Measurements from ENCODE around the gene RMI2. TPM values are rescaled to one million over a fixed set of nuclear protein-coding genes. Genes with fewer than 3 reads are reported as not detected.

Gene RMI2
- total RNA-seq, 4 donors from 2014 or later = 2.3 to 6.6 (median 3.5) TPM

DNA sequence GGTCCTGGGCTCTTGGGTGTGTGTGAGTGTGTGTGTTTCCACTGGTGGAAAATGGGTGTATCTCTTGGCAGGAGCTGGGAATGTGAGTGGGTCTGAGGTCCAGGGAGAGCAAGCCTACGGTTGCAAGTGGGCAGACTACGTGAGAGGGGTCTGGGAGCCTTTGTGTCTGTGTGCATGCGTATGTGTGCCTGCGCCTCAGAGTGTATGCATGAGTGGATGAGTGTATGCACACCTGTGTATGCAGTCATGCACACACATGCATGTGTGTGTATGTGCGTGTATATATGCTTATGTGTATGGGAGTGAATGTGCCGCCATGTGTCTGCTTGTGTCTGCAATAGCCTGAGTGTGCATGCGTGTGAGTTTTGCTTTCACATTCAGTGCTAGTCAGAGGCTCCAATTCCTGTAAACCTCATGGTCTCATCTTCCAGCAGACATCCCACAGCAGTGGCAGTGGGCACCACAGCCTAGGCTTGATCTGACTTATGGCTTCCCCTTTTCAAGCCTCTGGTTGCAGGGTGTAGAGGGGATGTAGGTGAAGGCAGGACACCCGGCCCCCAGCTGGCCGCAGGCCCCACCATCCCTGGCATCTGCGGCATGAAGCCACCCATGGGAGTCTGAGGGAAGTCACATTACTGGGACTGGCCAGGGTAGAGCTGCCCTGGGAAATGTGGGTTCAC lies 19.7 kb upstream of the RMI2 start:
- H3K4me3 ChIP-seq = no peak overlapping the region

DNA sequence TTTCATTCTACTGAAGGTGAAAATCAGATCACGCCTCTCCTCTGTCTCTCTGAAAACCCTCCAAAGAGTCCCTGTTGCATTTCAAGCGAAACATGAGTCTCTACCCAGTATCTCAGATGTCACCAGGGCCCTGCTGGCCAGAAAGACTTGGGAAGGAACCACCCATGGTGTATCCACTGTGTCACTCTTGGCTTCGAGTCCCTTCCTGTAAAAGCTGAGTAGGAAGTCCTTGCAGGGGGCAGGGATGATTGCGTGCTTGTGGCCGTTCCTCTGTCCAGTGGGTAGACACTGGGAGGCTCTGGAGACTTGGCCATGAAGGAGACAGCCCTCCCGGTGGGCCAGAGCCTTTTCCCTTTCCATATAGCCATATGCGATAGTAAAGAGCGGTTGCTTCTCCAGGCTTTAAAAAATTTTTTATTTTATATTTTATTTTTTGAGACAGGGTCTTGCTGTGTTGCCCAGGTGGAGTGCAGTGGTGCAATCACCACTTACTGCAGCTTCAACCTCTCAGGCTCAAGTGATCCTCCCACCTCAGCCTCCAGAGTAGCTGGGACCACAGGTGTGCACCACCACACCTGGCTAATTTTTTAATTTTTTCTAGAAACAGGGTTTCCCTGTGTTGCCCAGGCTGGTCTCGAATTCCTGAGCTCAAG lies 19.0 kb upstream of the RMI2 start:
- no peaks in the 10 kb centered on the region for H3K9me3 ChIP-seq
- peaks cover 0 to 34% (median 25%) of the 10 kb centered on the region in 4 donors for H3K4me1 ChIP-seq
- TF ChIP-seq, protein P1, sequence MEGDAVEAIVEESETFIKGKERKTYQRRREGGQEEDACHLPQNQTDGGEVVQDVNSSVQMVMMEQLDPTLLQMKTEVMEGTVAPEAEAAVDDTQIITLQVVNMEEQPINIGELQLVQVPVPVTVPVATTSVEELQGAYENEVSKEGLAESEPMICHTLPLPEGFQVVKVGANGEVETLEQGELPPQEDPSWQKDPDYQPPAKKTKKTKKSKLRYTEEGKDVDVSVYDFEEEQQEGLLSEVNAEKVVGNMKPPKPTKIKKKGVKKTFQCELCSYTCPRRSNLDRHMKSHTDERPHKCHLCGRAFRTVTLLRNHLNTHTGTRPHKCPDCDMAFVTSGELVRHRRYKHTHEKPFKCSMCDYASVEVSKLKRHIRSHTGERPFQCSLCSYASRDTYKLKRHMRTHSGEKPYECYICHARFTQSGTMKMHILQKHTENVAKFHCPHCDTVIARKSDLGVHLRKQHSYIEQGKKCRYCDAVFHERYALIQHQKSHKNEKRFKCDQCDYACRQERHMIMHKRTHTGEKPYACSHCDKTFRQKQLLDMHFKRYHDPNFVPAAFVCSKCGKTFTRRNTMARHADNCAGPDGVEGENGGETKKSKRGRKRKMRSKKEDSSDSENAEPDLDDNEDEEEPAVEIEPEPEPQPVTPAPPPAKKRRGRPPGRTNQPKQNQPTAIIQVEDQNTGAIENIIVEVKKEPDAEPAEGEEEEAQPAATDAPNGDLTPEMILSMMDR (IDR thresholded peaks at IDR 0.05) = no peak
- no peak for TF ChIP-seq POLR2A (IDR thresholded peaks at IDR 0.05)

More for the DNA sequence above, 19.7 kb upstream of the RMI2 start:
- Histone ChIP-seq H3K27me3 (no peaks in the 10 kb centered on the region), H3K27ac (peak overlapping the region in 1 of 4 donors; percentile 62), H3K36me3 (no peaks in the 10 kb centered on the region), H3K9me3 (no peaks in the 10 kb centered on the region), H3K4me1 (peaks cover 0 to 34% (median 25%) of the 10 kb centered on the region in 4 donors)
- TF ChIP-seq, protein P1 (IDR thresholded peaks at IDR 0.05) = no peak
- TF ChIP-seq POLR2A (IDR thresholded peaks at IDR 0.05) = no peak
- peak in 1 of 3 donors; percentile 54 for DNase-seq

DNA sequence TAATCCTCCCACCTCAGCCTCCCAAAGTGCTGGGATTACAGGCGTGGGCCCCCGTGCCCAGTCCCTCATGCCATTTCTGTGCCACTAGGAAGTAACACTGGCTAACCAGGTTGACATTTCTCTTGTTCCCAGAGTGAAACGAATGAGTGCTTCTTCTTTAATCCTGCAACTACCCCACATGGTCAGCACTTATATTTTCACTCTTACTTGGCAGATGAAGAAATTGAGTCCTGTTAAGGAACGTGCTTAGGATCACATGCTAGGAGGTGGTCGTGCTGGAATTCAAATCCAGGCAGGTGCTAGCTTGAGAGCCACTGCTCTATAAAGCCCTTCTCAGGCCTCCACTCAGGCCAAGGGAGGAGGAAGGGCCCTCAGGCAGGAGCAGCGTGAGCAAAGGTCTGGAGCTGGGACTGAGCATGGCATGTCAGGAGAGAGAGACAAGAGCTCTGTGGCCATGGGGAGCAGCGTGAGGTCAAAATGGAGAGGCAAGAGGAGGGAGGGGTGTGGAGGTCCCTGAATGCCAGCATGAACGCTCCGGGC lies 18.5 kb upstream of the RMI2 start:
- DNase-seq = no peak
- no peaks in the 10 kb centered on the region for H3K27me3 ChIP-seq
- H3K4me1 ChIP-seq = peaks cover 0 to 34% (median 25%) of the 10 kb centered on the region in 4 donors
- no peaks in the 10 kb centered on the region for H3K36me3 ChIP-seq
- H3K27ac ChIP-seq = peak overlapping the region; percentile 46 to 80 (median 56)
- TF ChIP-seq, protein P1 (IDR thresholded peaks at IDR 0.05) = no peak
- no peak for TF ChIP-seq POLR2A (IDR thresholded peaks at IDR 0.05)
- H3K9me3 ChIP-seq = no peaks in the 10 kb centered on the region
- no peak overlapping the region for H3K4me3 ChIP-seq

More for the DNA sequence above, 19.0 kb upstream of the RMI2 start:
- Histone ChIP-seq H3K27me3 (no peaks in the 10 kb centered on the region), H3K36me3 (no peaks in the 10 kb centered on the region), H3K27ac (peak overlapping the region in 1 of 4 donors; percentile 62), H3K4me3 (no peak overlapping the region)
- DNase-seq = no peak

DNA sequence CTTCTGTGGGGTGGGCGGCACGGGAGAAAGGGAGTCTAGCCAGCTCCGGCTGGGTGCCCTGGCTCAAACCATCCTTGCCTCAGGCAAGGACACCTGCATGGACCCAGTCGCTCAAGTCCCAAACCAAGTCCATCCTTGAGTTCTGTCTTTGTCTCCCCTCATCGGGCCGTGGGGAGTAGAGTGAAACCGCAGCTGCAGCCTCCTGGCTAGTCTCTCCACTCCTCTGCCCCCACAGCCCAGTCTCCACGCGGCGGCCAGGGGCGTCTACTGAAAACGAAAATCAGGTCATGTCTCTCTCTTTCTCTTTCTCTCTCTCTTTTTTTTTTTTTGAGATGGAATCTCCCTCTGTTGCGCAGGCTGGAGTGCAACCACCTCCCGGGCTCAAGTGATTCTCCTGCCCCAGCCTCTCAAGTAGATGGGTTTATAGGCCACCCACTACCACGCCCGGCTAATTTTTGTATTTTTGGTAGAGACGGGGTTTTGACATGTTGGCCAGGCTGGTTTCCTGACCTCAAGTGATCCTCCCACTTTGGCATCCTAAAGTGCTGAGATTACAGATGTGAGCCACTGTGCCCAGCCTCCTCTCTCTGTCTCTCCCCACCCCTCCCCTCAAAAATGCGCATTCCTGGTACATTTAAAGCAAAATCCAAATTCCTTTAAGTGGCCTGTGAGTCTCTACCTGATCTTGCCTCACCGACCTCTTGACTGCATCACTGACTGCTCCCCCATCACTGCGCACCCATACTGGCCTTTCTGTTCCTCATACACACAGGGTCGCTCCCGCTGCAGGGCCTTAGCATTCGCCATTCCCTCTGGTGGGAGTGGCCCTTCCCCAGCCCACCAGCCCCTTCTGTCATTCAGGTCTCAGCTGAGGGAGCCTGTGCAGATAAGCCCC lies 17.7 kb upstream of the RMI2 start:
- peak in 2 of 3 donors; percentile 65 to 69 for DNase-seq
- Histone ChIP-seq H3K4me1 (peaks cover 0 to 34% (median 25%) of the 10 kb centered on the region in 4 donors), H3K4me3 (peak overlapping the region in 1 of 4 donors; percentile 19), H3K27me3 (no peaks in the 10 kb centered on the region), H3K36me3 (no peaks in the 10 kb centered on the region), H3K9me3 (no peaks in the 10 kb centered on the region), H3K27ac (peak overlapping the region; percentile 47 to 80 (median 66))
- TF ChIP-seq, protein P1 (IDR thresholded peaks at IDR 0.05) = no peak
- no peak for TF ChIP-seq POLR2A (IDR thresholded peaks at IDR 0.05)
